NCI-H524 (cell line): ENCODE data around the gene FAAP100.
"Not testable (repeated sequence)": the region's sequence is repeated elsewhere in the genome, so short reads cannot be mapped to it uniquely, and the experiment has no call there.

Experiments
- DNase-seq, 2 experiments: peaks; one replicate each; lab custom pipeline; 2025; lab: John Stamatoyannopoulos, UW

Gene FAAP100

GRCh38 chr17:81538651-81539570, 13.2 kb downstream of the FAAP100 start:
- DNase-seq, result no peak

GRCh38 chr17:81537856-81538555, 14.1 kb downstream of the FAAP100 start:
- peak; percentile 95 to 99 for DNase-seq

GRCh38 chr17:81537343-81537855, 14.8 kb downstream of the FAAP100 start:
- DNase-seq, result peak; percentile 92 to 96

GRCh38 chr17:81536299-81537290, 15.6 kb downstream of the FAAP100 start:
- no peak for DNase-seq

GRCh38 chr17:81535480-81536298, 16.5 kb downstream of the FAAP100 start:
- no peak for DNase-seq

GRCh38 chr17:81535007-81535328, 17.2 kb downstream of the FAAP100 start:
- no peak for DNase-seq

- DNase-seq, result peak; percentile 29 to 77
Observed at GRCh38 chr17:81534157-81535006, 17.8 kb downstream of the FAAP100 start.

- peak in 1 of 2 experiments; percentile 49 for DNase-seq
Observed at GRCh38 chr17:81533339-81534141, 18.6 kb downstream of the FAAP100 start.

- no peak for DNase-seq
Observed at GRCh38 chr17:81532490-81533287, 19.5 kb downstream of the FAAP100 start.

- not testable (repeated sequence) for DNase-seq
Observed at GRCh38 chr17:81531998-81532404, 20.2 kb downstream of the FAAP100 start.

- not testable (repeated sequence) for DNase-seq
Observed at GRCh38 chr17:81531013-81531412, 21.1 kb downstream of the FAAP100 start.

- no peak for DNase-seq
Observed at GRCh38 chr17:81529437-81529803, 22.7 kb downstream of the FAAP100 start.

- peak; percentile 47 to 76 for DNase-seq
Observed at GRCh38 chr17:81528651-81529436, 23.3 kb downstream of the FAAP100 start.

- DNase-seq, result no peak
Observed at GRCh38 chr17:81528384-81528650, 23.8 kb downstream of the FAAP100 start.

GRCh38 chr17:81527591-81528383, 24.4 kb downstream of the FAAP100 start, which contains the start of gene FSCN2:
FSCN2 (plus strand) TSS chr17:81528377; CDS start chr17:81528532, 155 bp downstream.
- peak in 1 of 2 experiments; percentile 41 for DNase-seq

GRCh38 chr17:81526662-81527571, 25.2 kb downstream of the FAAP100 start:
- no peak for DNase-seq
